GM19240 (cell line): Measurements from ENCODE around the gene UGT1A1.

Experiments
- DNase-seq: peaks from one replicate; pipeline ENCODE4 v3.0.0; 2011; ENCODE audit warnings: low spot score; ENCODE audit not compliant: insufficient read length

Gene UGT1A1

GRCh38 chr2:233816771-233817170 is 56.7 kb downstream of the UGT1A1 start:
- DNase-seq = no peak

- DNase-seq = no peak
These were observed 57.4 kb downstream of the UGT1A1 start for GRCh38 chr2:233817361-233817911.

GRCh38 chr2:233817995-233818638 is 58.0 kb downstream of the UGT1A1 start:
- DNase-seq = no peak

GRCh38 chr2:233818639-233819621 is 58.9 kb downstream of the UGT1A1 start:
- no peak for DNase-seq

GRCh38 chr2:233819884-233820773 is 60.1 kb downstream of the UGT1A1 start:
- DNase-seq = no peak

GRCh38 chr2:233820774-233821105 is 60.7 kb downstream of the UGT1A1 start:
- DNase-seq = no peak

GRCh38 chr2:233821196-233821595 is 61.1 kb downstream of the UGT1A1 start:
- no peak for DNase-seq

GRCh38 chr2:233821709-233822100 is 61.6 kb downstream of the UGT1A1 start:
- DNase-seq = no peak

GRCh38 chr2:233822101-233822771 is 62.2 kb downstream of the UGT1A1 start:
- no peak for DNase-seq
